GM12872 (cell line): ENCODE data around the gene PDLIM1.

Source experiments
- TF ChIP-seq, protein P1 (sequence below): IDR thresholded peaks from 3 replicates; pipeline ENCODE4 v1.5.1; 2011; ENCODE audit warnings: low read depth, mild to moderate bottlenecking, low read length, moderate library complexity; ENCODE audit not compliant: insufficient read depth

PDLIM1 gene

GRCh38 chr10:95312986-95313495, 22.2 kb upstream of the PDLIM1 start:
- TF ChIP-seq, protein P1, sequence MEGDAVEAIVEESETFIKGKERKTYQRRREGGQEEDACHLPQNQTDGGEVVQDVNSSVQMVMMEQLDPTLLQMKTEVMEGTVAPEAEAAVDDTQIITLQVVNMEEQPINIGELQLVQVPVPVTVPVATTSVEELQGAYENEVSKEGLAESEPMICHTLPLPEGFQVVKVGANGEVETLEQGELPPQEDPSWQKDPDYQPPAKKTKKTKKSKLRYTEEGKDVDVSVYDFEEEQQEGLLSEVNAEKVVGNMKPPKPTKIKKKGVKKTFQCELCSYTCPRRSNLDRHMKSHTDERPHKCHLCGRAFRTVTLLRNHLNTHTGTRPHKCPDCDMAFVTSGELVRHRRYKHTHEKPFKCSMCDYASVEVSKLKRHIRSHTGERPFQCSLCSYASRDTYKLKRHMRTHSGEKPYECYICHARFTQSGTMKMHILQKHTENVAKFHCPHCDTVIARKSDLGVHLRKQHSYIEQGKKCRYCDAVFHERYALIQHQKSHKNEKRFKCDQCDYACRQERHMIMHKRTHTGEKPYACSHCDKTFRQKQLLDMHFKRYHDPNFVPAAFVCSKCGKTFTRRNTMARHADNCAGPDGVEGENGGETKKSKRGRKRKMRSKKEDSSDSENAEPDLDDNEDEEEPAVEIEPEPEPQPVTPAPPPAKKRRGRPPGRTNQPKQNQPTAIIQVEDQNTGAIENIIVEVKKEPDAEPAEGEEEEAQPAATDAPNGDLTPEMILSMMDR = no peak

DNA sequence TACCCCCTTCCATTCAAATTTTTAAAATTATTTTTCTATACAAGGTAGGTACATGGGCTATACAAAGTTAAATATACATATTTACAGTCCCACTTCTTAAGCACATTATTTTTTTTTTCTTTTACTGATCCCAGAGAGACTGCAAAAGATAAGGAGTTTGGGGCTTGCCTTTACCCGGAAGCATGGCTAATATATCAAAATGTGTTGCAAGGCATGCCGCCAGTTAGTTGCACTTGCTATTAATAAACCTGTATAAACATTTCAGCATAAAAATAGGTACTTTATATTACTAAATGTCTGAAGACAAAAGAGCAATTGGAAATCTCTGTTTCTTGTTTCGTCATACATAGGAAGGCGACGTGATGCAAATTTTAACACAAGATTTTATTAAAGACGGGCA, 21.5 kb upstream of the PDLIM1 start:
- TF ChIP-seq, protein P1 = no peak

DNA sequence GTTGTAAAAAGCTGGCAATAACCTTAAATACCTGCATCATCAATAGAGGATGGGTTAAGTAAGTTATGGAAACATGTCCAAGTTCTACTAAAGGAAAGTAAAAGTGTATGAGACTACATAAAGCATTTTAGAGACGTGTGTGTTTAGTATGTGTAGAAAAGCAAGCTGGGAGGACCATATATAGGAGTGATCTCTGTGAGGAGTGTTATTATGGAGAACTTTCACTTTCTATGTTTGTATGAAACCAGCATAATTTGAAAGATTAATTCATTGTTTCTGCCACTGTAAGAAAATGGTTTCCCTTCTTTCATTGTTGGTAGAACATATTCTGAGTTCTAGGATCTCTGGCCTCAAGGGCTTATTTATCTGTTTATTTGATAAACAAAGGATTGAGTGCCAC, 19.2 kb upstream of the PDLIM1 start:
- TF ChIP-seq, protein P1 = no peak

DNA sequence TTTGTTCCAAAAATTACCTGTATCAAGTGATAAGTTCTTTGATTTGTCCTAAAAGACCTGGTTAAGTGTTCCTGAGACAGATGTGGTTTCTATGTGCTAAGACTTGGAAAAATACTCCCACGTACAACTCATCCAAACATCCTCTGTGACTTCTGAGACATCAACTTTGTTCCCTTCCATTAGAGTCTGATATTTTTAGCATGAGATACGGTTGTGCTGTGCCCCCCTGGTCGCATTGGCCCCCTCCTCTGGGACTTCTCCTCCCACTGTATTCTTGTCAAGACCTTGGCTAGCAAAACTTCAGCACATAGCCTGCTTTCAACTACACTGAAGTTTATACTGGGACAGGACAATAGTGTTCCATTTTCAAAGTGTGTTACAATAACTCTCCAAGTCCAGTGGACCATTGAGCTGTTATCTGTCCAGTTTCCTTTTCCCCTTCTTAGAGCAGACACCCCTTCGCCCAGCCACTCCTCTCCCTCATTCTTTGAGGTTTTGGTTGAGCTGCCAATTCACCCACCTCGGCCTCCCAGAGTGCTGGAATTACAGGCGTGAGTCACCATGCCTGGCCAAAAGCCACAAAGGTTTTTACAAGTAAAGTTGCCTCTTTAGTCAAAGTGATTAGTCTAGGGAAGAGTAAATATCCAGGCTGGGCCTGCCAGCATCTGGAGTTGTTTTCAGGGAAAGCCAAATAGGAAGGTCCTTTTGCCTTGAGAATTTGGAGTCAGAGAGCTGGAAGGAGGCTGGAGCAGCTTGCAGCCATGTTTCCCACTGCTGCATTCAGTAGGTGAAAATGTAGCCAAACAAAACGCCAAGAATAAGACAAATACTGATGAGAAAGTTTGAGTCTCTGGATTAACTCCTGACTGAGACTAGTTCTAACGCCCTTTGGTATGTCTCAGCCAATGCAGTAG, 17.8 kb upstream of the PDLIM1 start:
- TF ChIP-seq, protein P1 = no peak

- TF ChIP-seq, protein P1 = no peak
These were observed 16.0 kb upstream of the PDLIM1 start for GRCh38 chr10:95306851-95307250.

GRCh38 chr10:95306318-95306650, 15.5 kb upstream of the PDLIM1 start:
- TF ChIP-seq, protein P1 = no peak

DNA sequence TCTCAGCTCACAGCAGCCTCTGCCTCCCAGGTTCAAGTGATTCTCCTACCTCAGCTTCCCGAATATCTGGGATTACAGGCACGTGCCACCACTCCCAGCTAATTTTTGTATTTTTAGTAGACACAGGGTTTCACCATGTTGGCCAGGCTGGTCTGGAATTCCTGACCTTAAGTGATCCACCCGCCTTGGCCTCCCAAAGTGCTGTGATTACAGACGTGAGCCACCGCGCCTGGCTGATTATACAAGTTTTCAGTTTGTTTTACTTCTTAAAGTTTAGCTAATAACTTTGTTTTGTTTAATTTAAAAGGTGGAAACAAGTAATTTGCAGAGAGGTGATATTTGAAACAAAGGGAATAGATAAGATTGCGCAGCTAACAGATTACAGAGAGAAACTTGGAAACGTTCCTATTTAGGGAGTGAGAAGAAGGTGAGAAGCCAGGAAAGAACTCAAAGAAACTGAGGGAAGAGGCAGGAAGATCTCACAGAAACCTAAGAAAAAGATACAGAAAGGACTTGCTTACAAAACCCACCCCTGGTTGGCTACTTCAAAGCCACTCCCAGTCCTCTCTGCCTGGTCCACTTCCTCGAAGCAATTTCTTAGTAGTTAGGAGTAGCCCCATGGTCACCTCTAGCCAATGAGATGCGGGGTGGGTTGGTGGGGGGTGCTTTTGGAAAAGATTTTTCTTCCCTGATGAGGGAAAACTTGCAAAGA, 15.0 kb upstream of the PDLIM1 start:
- TF ChIP-seq, protein P1 = no peak
